Activated CD8-positive, alpha-beta memory T cell treated with anti-CD3 and anti-CD28 coated beads, Interleukin-2, amount 50 U/mL, for 24 hours (primary cell): Measurements from ENCODE around the gene S100Z.
"Not testable (repeated sequence)": the region's sequence is repeated elsewhere in the genome, so short reads cannot be mapped to it uniquely, and the experiment has no call there.

Source experiments
- DNase-seq: peaks from one replicate; pipeline ENCODE4 v3.0.0-alpha.2; 2020; ENCODE audit errors: extremely low read depth

Gene S100Z

GRCh38 chr5:76874088-76874581, 24.3 kb downstream of the S100Z start:
- no peak for DNase-seq

GRCh38 chr5:76888733-76889300, 39.0 kb downstream of the S100Z start:
- no peak for DNase-seq

GRCh38 chr5:76893294-76893693, 43.5 kb downstream of the S100Z start:
- no peak for DNase-seq

- DNase-seq = no peak
These were observed 46.4 kb downstream of the S100Z start for GRCh38 chr5:76896196-76896595.

DNA sequence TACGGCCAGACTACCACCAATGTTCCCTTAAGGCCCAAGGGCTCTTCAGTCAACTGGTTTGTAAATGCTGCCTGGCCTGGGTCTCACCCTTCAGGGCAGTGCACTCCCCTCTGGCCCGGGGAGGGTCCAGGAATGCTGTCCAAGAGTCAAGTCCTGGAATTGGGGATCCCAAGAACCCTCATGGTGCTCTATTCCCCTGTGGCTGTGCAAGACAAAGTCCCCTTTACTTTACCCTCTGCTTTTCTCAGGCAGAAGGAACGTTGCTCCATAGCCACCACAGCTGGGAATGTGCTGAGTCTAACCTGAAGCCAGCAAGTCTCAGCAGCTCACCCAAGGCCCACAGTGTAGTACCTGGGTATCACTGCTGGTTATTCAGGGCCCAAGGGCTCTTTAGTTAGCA, 51.7 kb downstream of the S100Z start:
- DNase-seq = no peak

DNA sequence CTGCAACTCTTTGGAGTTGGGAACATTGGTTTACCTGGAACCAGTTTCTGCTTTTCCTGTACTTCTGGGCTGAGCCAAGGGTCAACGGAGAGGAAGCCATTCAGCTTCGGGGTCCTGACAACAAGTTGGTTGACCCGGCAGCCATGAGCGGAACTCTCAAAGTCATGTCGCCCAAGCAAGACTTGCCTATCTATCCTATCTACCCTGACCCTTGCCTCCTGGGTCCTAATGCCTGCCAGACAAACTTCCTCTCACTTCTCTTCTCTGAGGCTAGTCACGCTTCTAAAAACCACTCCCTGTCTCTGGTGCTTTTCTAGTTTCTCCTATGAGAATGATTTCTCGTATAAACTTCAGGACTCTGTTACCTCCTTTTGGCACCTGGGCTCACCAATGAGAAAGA, 58.4 kb downstream of the S100Z start:
- no peak for DNase-seq

DNA sequence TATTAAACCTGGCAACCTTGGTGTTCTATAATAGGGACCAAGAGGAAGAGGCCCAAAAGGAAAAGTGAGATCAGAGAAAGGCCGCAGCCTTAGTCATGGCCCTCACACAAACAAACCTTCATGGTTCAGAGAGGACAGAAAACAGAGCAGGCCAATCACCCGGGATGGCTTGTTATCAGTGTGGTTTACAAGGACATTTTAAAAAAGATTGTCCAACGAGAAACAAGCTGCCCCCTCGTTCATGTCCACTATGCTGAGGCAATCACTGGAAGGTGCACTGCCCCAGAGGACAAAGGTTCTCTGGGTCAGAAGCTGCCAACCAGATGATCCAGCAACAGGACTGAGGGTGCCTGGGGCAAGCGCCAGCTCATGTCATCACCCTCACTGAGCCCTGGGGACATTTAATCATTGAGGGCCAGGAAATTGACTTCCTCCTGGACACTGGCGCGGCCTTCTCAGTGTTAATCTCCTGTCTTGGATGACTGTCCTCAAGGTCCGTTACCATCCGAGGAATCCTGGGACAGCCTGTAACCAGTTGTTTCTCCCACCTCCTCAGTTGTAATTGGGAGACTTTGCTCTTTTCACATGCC, 60.6 kb downstream of the S100Z start:
- DNase-seq = not testable (repeated sequence)

DNA sequence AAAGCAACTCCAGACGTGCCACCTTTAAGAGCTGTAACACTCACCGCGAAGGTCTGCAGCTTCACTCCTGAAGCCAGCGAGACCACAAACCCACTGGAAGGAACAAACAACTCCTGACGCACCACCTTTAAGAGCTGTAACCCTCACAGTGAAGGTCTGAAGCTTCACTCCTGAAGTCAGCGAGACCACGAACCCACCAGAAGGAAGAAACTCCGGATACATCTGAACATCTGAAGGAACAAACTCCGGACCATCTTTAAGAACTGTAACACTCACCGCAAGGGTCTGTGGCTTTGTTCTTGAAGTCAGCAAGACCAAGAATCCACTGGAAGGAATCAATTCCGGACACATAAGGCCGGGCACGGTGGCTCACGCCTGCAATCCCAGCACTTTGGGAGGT, 64.9 kb downstream of the S100Z start:
- not testable (repeated sequence) for DNase-seq

- DNase-seq = no peak
These were observed 68.7 kb downstream of the S100Z start for GRCh38 chr5:76918539-76918938.

DNA sequence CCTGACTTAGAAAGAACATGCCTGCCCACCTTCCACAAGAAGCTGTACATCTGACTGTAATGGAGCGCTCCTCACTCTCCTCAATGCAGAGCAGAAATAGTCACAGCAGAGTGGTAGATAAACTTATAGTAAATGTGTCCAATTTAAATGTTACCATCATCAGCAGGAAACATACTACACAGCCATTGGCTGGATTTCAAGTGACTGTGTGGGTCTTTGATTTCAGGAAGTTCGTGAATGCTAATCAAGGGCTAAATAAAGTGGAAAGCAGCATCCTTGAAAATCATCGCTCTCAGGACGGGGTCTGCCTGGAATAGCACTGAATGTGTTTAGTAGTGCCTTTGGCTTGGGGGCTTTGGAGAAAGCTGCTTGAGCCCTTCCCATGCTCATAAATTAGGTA, 70.7 kb downstream of the S100Z start:
- DNase-seq = no peak

- DNase-seq = no peak
These were observed 76.7 kb downstream of the S100Z start for GRCh38 chr5:76926329-76927105.

DNA sequence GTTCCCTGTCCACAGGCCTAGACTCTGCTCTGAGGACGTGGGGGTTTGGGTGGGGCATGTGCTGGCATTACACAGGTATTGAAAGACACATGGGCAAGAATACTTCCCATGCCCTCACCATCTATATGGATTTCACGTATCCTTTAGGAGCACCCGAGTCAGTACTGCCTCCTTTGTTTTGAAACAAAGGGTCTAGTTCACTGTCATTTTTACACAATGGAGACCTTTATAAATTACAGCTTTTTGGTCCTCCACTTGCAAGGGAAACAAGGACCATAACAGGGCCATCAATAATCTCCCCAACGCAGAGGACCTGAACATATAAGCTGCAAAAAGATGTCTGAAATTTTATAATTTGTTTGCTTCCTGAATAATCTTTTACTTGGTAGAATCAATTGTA, 78.1 kb downstream of the S100Z start:
- no peak for DNase-seq

GRCh38 chr5:76930083-76930482, 80.3 kb downstream of the S100Z start:
- DNase-seq = no peak

- no peak for DNase-seq
These were observed 88.4 kb downstream of the S100Z start for GRCh38 chr5:76938177-76938576.

- no peak for DNase-seq
These were observed 91.2 kb downstream of the S100Z start for GRCh38 chr5:76941000-76941399.

DNA sequence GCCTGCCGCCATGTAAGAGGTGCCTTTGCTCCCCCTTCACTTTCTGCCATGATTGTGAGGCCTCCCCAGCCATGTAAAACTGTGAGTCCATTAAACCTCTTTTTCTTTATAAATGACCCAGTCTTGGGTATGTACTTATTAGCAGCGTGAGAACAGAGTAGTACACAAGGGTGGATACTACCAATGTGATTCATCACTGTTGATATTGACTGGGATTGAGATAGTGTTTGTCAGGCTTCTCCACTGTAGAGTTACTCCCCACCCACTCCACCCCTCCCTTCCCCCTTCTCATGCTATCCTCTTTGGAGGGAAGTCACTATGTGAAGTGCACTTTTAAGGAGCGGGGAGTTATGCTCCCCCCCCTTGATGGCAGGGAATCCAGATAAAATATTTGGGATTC, 91.6 kb downstream of the S100Z start:
- no peak for DNase-seq

- no peak for DNase-seq
These were observed 92.8 kb downstream of the S100Z start for GRCh38 chr5:76942581-76942980.

- no peak for DNase-seq
These were observed 93.2 kb downstream of the S100Z start for GRCh38 chr5:76943006-76943405.

- no peak for DNase-seq
These were observed 94.8 kb downstream of the S100Z start for GRCh38 chr5:76944638-76945037.

- DNase-seq = not testable (repeated sequence)
These were observed 95.4 kb downstream of the S100Z start for GRCh38 chr5:76945238-76945637.

GRCh38 chr5:76946090-76946489, 96.3 kb downstream of the S100Z start:
- DNase-seq = no peak

DNA sequence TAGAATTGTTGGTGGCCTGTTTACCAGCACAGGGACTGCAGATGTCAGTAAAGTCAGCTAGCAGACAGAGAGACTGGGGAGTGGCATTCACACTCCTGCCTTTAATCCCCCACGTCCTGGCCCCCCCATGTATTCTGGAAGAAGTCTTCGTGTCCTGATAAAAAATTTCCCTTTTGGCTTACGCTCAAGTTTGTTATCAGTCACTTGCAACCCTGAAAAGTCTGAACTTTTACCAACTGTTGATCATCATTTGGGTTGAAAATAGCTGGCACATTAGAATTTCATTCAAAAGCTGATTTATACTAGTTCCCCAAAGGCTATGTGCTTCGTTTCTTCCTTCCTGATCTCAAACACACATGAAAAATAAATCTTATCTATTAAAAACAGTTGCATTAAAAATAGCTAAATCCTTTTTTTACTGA, 97.3 kb downstream of the S100Z start:
- DNase-seq = no peak
